Nephron progenitor cell (in vitro differentiated cells): Measurements from ENCODE around the gene CDK3.
"Not testable (repeated sequence)": the region's sequence is repeated elsewhere in the genome, so short reads cannot be mapped to it uniquely, and the experiment has no call there.

Experiments
- DNase-seq: peaks from one replicate; pipeline ENCODE4 v3.0.0; 2021
- H3K27ac Mint-ChIP-seq: 2 replicates; pipeline ENCODE4 v1.8.0; 2021; ENCODE audit warnings: mild to moderate bottlenecking, moderate library complexity, mixed read lengths
- H3K27me3 Mint-ChIP-seq: 2 replicates; pipeline ENCODE4 v1.8.0; 2021; ENCODE audit warnings: mild to moderate bottlenecking, low read depth, mixed read lengths; ENCODE audit not compliant: poor library complexity
- H3K36me3 Mint-ChIP-seq: 2 replicates; pipeline ENCODE4 v1.8.0; 2021; ENCODE audit warnings: low read depth, mixed read lengths
- H3K4me1 Mint-ChIP-seq: 2 replicates; pipeline ENCODE4 v1.8.0; 2021; ENCODE audit warnings: mixed read lengths
- H3K4me3 Mint-ChIP-seq: 2 replicates; pipeline ENCODE4 v1.8.0; 2021; ENCODE audit warnings: mild to moderate bottlenecking, moderate library complexity, mixed read lengths
- H3K9me3 Mint-ChIP-seq: 2 replicates; pipeline ENCODE4 v1.8.0; 2021; ENCODE audit warnings: mild to moderate bottlenecking, moderate library complexity, mixed read lengths
- TF ChIP-seq, protein P1 (sequence below): fragments of 200-600 bp; sonication (generic); IDR thresholded peaks from 2 replicates; pipeline ENCODE4 v1.5.0; 2021; ENCODE audit warnings: antibody characterized with exemption

CDK3 gene

DNA sequence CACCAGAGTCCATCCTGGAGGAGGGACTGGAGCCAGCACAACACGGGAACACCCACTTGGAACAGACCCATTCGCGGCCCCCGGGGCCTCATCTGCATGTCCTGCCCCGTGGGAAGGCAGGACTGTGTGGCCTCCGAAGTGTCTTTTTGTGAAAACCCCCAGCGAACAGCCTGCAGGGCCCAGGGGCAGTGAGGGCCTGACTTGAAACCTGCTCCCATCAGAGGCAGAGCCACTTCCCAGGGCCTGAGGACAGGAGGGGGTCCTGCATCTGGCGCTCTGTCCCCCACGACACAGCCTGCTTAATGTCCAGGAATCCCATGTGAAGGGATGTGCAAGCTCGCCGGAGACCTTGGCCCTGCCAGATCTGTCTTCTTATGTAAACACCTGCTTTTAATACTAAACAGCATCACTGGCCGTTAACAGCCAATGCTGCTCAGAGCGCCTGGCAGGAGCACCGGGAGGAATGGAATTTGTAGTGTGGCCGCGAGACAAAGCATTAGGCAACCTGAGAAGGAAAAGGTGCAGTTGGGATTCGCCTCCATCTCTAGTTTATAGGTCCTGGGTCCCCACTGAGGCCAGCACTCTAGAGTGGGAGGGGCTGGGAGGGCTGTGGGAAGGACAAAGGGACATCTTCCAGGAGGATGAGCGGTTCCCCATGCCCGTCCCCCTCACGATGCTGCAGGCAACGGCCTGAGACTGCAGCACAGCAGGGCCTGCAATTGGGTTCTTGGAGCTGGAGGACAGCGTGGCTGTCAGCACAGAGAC, 36.0 kb downstream of the CDK3 start:
- peaks cover 63% of the 10 kb centered on the region for H3K4me1 Mint-ChIP-seq
- peak overlapping the region; percentile 29 for H3K4me3 Mint-ChIP-seq
- TF ChIP-seq, protein P1, sequence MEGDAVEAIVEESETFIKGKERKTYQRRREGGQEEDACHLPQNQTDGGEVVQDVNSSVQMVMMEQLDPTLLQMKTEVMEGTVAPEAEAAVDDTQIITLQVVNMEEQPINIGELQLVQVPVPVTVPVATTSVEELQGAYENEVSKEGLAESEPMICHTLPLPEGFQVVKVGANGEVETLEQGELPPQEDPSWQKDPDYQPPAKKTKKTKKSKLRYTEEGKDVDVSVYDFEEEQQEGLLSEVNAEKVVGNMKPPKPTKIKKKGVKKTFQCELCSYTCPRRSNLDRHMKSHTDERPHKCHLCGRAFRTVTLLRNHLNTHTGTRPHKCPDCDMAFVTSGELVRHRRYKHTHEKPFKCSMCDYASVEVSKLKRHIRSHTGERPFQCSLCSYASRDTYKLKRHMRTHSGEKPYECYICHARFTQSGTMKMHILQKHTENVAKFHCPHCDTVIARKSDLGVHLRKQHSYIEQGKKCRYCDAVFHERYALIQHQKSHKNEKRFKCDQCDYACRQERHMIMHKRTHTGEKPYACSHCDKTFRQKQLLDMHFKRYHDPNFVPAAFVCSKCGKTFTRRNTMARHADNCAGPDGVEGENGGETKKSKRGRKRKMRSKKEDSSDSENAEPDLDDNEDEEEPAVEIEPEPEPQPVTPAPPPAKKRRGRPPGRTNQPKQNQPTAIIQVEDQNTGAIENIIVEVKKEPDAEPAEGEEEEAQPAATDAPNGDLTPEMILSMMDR = no peak
- H3K9me3 Mint-ChIP-seq = peaks cover 6% of the 10 kb centered on the region
- no peak for DNase-seq
- H3K27me3 Mint-ChIP-seq = peaks cover 9% of the 10 kb centered on the region
- peak overlapping the region; percentile 83 for H3K27ac Mint-ChIP-seq
- H3K36me3 Mint-ChIP-seq = peaks cover 37% of the 10 kb centered on the region

DNA sequence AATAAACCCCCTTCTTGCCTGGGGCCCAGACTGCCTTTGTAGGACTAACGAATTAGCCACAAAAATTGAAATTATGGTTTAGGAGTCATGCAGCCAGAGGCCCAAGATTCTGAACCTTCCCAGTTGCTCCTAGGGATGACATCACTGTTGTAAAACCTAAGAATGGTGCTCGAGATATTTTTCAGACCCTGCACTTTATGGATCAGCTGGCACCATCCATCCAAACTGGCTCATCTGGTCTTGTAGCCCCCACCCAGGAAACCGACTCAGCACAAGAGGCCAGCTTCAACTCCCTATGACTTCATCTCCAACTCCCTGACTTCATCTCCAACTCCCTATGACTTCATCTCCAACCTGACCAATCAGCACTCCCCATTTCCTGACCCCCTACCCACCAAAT, 37.4 kb downstream of the CDK3 start:
- Mint-ChIP-seq H3K27ac (peak overlapping the region; percentile 14), H3K4me3 (no peak overlapping the region), H3K4me1 (peaks cover 59% of the 10 kb centered on the region), H3K36me3 (peaks cover 48% of the 10 kb centered on the region), H3K9me3 (no peaks in the 10 kb centered on the region), H3K27me3 (peaks cover 5% of the 10 kb centered on the region)
- no peak for DNase-seq
- TF ChIP-seq, protein P1 = no peak

DNA sequence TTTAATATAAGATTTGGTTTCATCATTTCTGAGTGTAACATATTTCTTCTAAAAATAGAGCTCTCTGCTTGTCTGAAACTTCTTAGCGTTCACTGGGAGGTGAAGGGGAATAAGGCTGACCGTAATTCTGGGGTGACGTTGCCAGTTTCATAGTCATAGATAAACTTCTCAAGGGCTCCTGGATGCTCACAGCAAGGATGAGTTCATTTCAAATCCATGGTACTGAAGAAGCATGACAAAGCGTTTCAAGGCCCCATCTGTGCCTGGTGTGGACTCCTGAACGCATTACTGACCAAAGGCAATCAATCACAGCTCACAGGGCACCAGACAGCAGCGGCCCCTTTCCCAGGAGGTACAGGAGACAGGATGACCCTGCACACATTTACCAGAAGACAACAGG, 38.5 kb downstream of the CDK3 start:
- peak overlapping the region; percentile 58 for H3K4me3 Mint-ChIP-seq
- H3K27ac Mint-ChIP-seq = peak overlapping the region; percentile 14
- no peaks in the 10 kb centered on the region for H3K9me3 Mint-ChIP-seq
- H3K27me3 Mint-ChIP-seq = no peaks in the 10 kb centered on the region
- H3K36me3 Mint-ChIP-seq = peaks cover 59% of the 10 kb centered on the region
- TF ChIP-seq, protein P1 = no peak
- H3K4me1 Mint-ChIP-seq = peaks cover 59% of the 10 kb centered on the region
- no peak for DNase-seq

DNA sequence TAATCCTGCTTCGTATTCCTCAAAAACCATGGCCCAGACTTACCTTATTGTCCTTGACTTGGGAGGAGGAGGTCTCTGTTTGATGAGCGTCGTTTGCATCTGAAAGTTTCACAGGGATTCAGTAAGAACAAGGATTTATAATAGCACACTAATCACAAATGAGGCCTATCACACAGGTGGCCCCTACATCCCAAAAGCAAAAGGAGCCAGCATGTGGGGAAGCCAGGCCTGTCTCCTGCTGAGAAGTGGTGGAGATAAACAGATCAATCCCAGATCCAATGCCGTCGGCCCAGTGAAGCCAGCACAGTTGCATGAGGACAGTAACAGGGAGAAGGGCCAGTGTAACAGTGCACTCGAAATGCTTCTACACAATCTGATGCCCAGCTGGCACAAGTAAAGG, 39.7 kb downstream of the CDK3 start:
- Mint-ChIP-seq H3K9me3 (no peaks in the 10 kb centered on the region), H3K4me1 (peaks cover 51% of the 10 kb centered on the region), H3K4me3 (no peak overlapping the region), H3K27me3 (no peaks in the 10 kb centered on the region), H3K27ac (peak overlapping the region; percentile 10), H3K36me3 (peaks cover 72% of the 10 kb centered on the region)
- DNase-seq = no peak
- TF ChIP-seq, protein P1 = no peak

DNA sequence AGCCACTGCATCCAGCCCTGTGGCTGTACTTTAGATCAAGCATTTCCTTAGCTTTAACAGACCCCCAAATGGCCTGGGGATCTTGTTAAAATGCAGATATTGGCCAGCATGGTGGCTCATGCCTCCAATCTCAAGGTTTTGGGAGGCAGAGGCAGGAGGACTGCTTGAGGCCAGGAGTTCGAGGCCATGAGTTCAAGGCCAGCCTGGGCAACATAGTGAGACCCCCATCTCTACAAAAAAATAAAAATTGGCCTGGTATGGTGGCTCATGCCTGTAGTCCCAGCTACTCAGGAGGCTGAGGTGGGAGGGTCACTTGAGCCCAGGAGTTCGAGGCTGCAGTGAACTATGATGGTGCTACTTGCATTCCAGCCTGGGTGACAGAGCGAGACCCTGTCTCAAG, 42.2 kb downstream of the CDK3 start:
- Mint-ChIP-seq H3K4me1 (peaks cover 35% of the 10 kb centered on the region), H3K36me3 (peaks cover 89% of the 10 kb centered on the region)
- H3K9me3 Mint-ChIP-seq, H3K27me3 Mint-ChIP-seq, H3K4me3 Mint-ChIP-seq, H3K27ac Mint-ChIP-seq, DNase-seq: not testable (repeated sequence)

DNA sequence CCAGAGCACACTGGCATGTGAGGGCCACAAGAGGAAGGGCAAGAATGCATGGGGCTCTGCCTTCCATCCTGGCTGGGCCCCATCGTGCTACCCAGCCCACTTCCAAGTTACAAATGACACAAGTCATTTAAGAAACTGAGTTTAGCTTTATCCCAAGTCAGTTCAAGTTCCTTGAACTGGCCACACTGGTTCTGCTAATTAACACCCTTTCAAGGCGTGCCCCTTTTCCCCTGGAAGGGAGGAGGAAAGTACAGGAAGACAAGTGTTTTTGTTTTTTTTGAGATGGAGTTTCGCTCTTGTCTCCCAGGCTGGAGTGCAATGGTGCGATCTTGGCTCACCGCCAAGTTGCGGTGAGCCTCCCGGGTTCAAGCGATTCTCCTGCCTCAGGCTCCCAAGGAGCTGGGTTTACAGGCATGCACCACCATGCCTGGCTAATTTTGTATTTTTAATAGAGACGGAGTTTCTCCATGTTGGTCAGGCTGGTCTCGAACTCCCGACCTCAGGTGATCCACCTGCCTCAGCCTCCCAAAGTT, 43.9 kb downstream of the CDK3 start:
- H3K4me3 Mint-ChIP-seq, H3K27me3 Mint-ChIP-seq, DNase-seq, H3K27ac Mint-ChIP-seq, H3K9me3 Mint-ChIP-seq: not testable (repeated sequence)
- Mint-ChIP-seq H3K36me3 (peaks cover 89% of the 10 kb centered on the region), H3K4me1 (peaks cover 18% of the 10 kb centered on the region)

DNA sequence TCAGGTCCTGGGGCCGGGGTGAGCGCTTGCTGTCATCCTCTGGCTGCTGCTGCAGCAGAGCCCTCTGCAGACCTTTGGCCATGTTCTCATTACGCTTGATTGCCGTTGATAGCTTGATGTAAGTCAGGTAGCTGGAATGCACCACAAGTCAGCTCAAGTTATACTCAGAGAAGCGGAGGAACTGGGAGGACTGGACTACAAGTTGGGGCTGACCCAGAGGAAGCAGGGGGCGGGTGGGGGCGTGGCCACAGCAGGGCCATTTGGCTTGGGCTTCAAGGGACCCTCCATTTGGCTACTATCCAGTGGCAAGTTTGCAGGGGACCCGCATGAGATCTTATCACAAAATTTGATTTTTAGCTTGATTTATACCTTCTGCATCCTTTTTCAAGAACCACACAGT, 45.4 kb downstream of the CDK3 start:
- peaks cover 4% of the 10 kb centered on the region for H3K4me1 Mint-ChIP-seq
- DNase-seq = no peak
- peaks cover 90% of the 10 kb centered on the region for H3K36me3 Mint-ChIP-seq
- H3K27ac Mint-ChIP-seq = no peak overlapping the region
- H3K27me3 Mint-ChIP-seq = no peaks in the 10 kb centered on the region
- H3K9me3 Mint-ChIP-seq = no peaks in the 10 kb centered on the region
- H3K4me3 Mint-ChIP-seq = no peak overlapping the region
- TF ChIP-seq, protein P1 = no peak
